SJCRH30 (cell line): Measurements from ENCODE around the gene ELFN1. TPM values are rescaled to one million over a fixed set of nuclear protein-coding genes. Genes with fewer than 3 reads are reported as not detected.

Experiments
- DNase-seq, 2 experiments: peaks; one replicate each; pipeline ENCODE4 v3.0.0-alpha.2; 2015 to 2020
- H3K27ac ChIP-seq: fragments of 250-450 bp; sonication (Bioruptor Pico); 2 replicates; pipeline ENCODE4 v1.5.1; 2020; ENCODE audit warnings: mild to moderate bottlenecking, moderate library complexity
- H3K27me3 ChIP-seq: fragments of 250-450 bp; sonication (Bioruptor Pico); 2 replicates; pipeline ENCODE4 v1.5.1; 2020; ENCODE audit warnings: mild to moderate bottlenecking, moderate library complexity
- H3K36me3 ChIP-seq: fragments of 250-450 bp; sonication (Bioruptor Pico); 2 replicates; pipeline ENCODE4 v1.5.1; 2020; ENCODE audit warnings: mild to moderate bottlenecking, moderate library complexity
- H3K4me1 ChIP-seq: fragments of 250-450 bp; sonication (Bioruptor Pico); 2 replicates; pipeline ENCODE4 v1.5.1; 2020; ENCODE audit warnings: mild to moderate bottlenecking, moderate library complexity
- H3K4me3 ChIP-seq: fragments of 250-450 bp; sonication (Bioruptor Pico); 2 replicates; pipeline ENCODE4 v1.5.1; 2020; ENCODE audit warnings: mild to moderate bottlenecking, moderate library complexity
- H3K9me3 ChIP-seq: fragments of 250-450 bp; sonication (Bioruptor Pico); replicated peaks from 2 replicates; pipeline ENCODE4 v1.5.1; 2020; ENCODE audit warnings: mild to moderate bottlenecking, moderate library complexity
- total RNA-seq: library from RNA; depleted of rRNA; stranded (reverse); fragments of >200 nt; shearing (Covaris generic); gene quantifications from 2 replicates; pipeline ENCODE4 v1.2.3, GENCODE V29; 2014

The ELFN1 gene
- total RNA-seq, 1 experiment from 2014 or later, result 1.7 TPM

GRCh38 chr7:1647961-1648672 is 22.0 kb upstream of the ELFN1 start:
- H3K4me1 ChIP-seq, result peaks cover 13% of the 10 kb centered on the region; the same call in 1 of the 2 replicates
- no peaks in the 10 kb centered on the region for H3K36me3 ChIP-seq
- H3K4me3 ChIP-seq, result no peak overlapping the region
- H3K27ac ChIP-seq, result no peak overlapping the region
- H3K27me3 ChIP-seq, result peaks cover 17% of the 10 kb centered on the region; the same call in 1 of the 2 replicates
- H3K9me3 ChIP-seq, result no peaks in the 10 kb centered on the region
- DNase-seq, result no peak

GRCh38 chr7:1649751-1650326 is 20.2 kb upstream of the ELFN1 start:
- Histone ChIP-seq H3K4me3 (no peak overlapping the region), H3K27ac (no peak overlapping the region), H3K4me1 (peaks cover 13% of the 10 kb centered on the region; the same call in 1 of the 2 replicates), H3K36me3 (no peaks in the 10 kb centered on the region), H3K9me3 (no peaks in the 10 kb centered on the region), H3K27me3 (peaks cover 17% of the 10 kb centered on the region; the same call in 1 of the 2 replicates)
- DNase-seq, result no peak

GRCh38 chr7:1650363-1651030 is 19.6 kb upstream of the ELFN1 start:
- no peak for DNase-seq
- H3K27me3 ChIP-seq, result peaks cover 17% of the 10 kb centered on the region; the same call in 1 of the 2 replicates
- H3K4me3 ChIP-seq, result no peak overlapping the region

GRCh38 chr7:1651031-1651446 is 19.0 kb upstream of the ELFN1 start:
- H3K27ac ChIP-seq, result no peak overlapping the region
- H3K36me3 ChIP-seq, result no peaks in the 10 kb centered on the region
- H3K4me3 ChIP-seq, result no peak overlapping the region
- peaks cover 13% of the 10 kb centered on the region; the same call in 1 of the 2 replicates for H3K4me1 ChIP-seq
- no peak for DNase-seq
- no peaks in the 10 kb centered on the region for H3K9me3 ChIP-seq
- peaks cover 17% of the 10 kb centered on the region; the same call in 1 of the 2 replicates for H3K27me3 ChIP-seq

More at GRCh38 chr7:1650363-1651030, 19.6 kb upstream of the ELFN1 start:
- no peak overlapping the region for H3K27ac ChIP-seq
- no peaks in the 10 kb centered on the region for H3K36me3 ChIP-seq
- H3K4me1 ChIP-seq, result peaks cover 13% of the 10 kb centered on the region; the same call in 1 of the 2 replicates
- no peaks in the 10 kb centered on the region for H3K9me3 ChIP-seq

DNA sequence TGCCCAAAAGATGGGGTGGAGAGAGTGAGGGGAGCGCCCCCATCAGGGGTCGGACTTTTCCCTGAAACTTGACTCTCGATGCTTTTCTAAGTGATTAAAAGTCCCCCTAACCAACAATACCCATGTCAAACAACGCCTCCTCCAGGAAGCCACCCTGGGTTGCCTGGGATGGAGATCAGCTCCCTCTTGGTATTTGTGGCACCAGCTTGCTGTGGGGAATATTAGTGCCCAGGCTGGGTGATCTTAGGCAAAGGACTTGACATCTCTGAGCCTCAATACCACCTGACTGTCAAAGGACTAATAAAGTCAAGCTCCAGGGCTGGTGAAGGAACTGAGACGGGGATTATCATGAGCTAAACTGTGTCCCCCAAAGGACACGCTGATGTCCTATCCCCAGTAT is 18.2 kb upstream of the ELFN1 start:
- no peak overlapping the region for H3K4me3 ChIP-seq
- no peaks in the 10 kb centered on the region for H3K9me3 ChIP-seq
- peaks cover 17% of the 10 kb centered on the region; the same call in 1 of the 2 replicates for H3K27me3 ChIP-seq
- no peak for DNase-seq
- H3K36me3 ChIP-seq, result no peaks in the 10 kb centered on the region
- peaks cover 10% of the 10 kb centered on the region; the same call in 1 of the 2 replicates for H3K4me1 ChIP-seq
- H3K27ac ChIP-seq, result no peak overlapping the region

GRCh38 chr7:1653500-1653899 is 16.6 kb upstream of the ELFN1 start:
- H3K4me1 ChIP-seq, result peaks cover 3% of the 10 kb centered on the region; the same call in 1 of the 2 replicates
- peaks cover 10% of the 10 kb centered on the region; the same call in 1 of the 2 replicates for H3K27me3 ChIP-seq
- H3K4me3 ChIP-seq, result no peak overlapping the region
- H3K36me3 ChIP-seq, result no peaks in the 10 kb centered on the region
- H3K9me3 ChIP-seq, result no peaks in the 10 kb centered on the region
- no peak overlapping the region for H3K27ac ChIP-seq
- no peak for DNase-seq

- H3K27ac ChIP-seq, result no peak overlapping the region
- H3K9me3 ChIP-seq, result no peaks in the 10 kb centered on the region
- no peak for DNase-seq
- H3K4me3 ChIP-seq, result no peak overlapping the region
- H3K4me1 ChIP-seq, result no peaks in the 10 kb centered on the region
- H3K27me3 ChIP-seq, result peaks cover 4% of the 10 kb centered on the region; the same call in 1 of the 2 replicates
- H3K36me3 ChIP-seq, result no peaks in the 10 kb centered on the region
Observed at GRCh38 chr7:1654111-1654510, 16.0 kb upstream of the ELFN1 start.

GRCh38 chr7:1654738-1655475 is 15.2 kb upstream of the ELFN1 start:
- Histone ChIP-seq H3K27ac (no peak overlapping the region), H3K4me1 (no peaks in the 10 kb centered on the region), H3K4me3 (no peak overlapping the region), H3K36me3 (no peaks in the 10 kb centered on the region), H3K9me3 (no peaks in the 10 kb centered on the region), H3K27me3 (no peaks in the 10 kb centered on the region)
- no peak for DNase-seq

- DNase-seq, result no peak
Observed at GRCh38 chr7:1659696-1660095, 10.4 kb upstream of the ELFN1 start.

DNA sequence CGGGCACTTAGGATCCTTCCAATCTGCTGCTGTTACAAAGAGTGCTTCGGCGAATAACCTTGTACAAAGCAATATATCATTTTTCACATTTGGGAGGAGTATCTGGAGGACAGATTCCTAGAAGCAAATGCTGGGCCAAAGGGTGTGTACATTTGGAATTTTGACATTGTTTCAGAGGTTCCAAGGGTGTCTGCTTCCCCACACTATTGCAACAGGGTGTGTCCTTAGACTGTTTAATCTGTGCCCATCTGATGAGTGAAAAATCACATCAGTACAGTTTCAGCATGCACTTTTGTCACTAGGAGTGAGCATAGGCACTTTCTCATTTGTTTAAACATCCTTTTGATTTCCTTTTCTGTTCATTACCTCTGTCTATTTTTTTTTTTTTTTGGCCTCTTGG is 8.6 kb upstream of the ELFN1 start:
- Histone ChIP-seq H3K4me1 (no peaks in the 10 kb centered on the region), H3K36me3 (no peaks in the 10 kb centered on the region), H3K4me3 (no peak overlapping the region), H3K9me3 (no peaks in the 10 kb centered on the region), H3K27me3 (no peaks in the 10 kb centered on the region), H3K27ac (no peak overlapping the region)
- DNase-seq, result no peak

More at GRCh38 chr7:1659696-1660095, 10.4 kb upstream of the ELFN1 start:
- Histone ChIP-seq H3K27me3 (no peaks in the 10 kb centered on the region), H3K9me3 (no peaks in the 10 kb centered on the region), H3K4me1 (no peaks in the 10 kb centered on the region), H3K4me3 (no peak overlapping the region), H3K36me3 (no peaks in the 10 kb centered on the region), H3K27ac (no peak overlapping the region)

GRCh38 chr7:1662101-1662500 is 8.0 kb upstream of the ELFN1 start:
- Histone ChIP-seq H3K4me1 (no peaks in the 10 kb centered on the region), H3K27ac (no peak overlapping the region), H3K27me3 (no peaks in the 10 kb centered on the region), H3K4me3 (no peak overlapping the region), H3K36me3 (no peaks in the 10 kb centered on the region), H3K9me3 (no peaks in the 10 kb centered on the region)
- no peak for DNase-seq

DNA sequence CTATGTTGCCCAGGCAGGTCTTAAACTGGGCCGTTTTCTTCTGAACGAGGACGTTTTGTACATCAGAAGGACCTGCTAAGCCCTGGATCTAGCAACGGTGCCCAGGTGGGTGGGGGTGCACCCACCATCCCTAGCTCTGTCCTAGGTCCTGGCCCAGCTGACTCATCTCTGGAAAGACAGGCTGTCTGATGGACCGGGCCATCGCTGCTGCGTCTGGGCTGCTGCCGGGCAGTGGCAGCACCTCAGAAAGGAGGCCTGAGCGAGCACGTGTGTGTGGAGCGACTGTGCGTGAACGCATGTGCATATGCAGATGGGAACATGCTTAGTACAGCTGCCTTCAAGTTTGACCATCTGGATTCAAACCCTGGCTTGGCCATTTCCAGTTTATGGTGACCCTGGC is 7.3 kb upstream of the ELFN1 start:
- Histone ChIP-seq H3K4me3 (no peak overlapping the region), H3K4me1 (no peaks in the 10 kb centered on the region), H3K27me3 (no peaks in the 10 kb centered on the region), H3K36me3 (no peaks in the 10 kb centered on the region), H3K9me3 (no peaks in the 10 kb centered on the region), H3K27ac (no peak overlapping the region)
- no peak for DNase-seq

GRCh38 chr7:1663223-1663622 is 6.9 kb upstream of the ELFN1 start:
- H3K9me3 ChIP-seq, result no peaks in the 10 kb centered on the region
- no peaks in the 10 kb centered on the region for H3K27me3 ChIP-seq
- no peaks in the 10 kb centered on the region for H3K4me1 ChIP-seq
- no peak overlapping the region for H3K27ac ChIP-seq
- H3K36me3 ChIP-seq, result no peaks in the 10 kb centered on the region
- no peak overlapping the region for H3K4me3 ChIP-seq
- DNase-seq, result no peak

DNA sequence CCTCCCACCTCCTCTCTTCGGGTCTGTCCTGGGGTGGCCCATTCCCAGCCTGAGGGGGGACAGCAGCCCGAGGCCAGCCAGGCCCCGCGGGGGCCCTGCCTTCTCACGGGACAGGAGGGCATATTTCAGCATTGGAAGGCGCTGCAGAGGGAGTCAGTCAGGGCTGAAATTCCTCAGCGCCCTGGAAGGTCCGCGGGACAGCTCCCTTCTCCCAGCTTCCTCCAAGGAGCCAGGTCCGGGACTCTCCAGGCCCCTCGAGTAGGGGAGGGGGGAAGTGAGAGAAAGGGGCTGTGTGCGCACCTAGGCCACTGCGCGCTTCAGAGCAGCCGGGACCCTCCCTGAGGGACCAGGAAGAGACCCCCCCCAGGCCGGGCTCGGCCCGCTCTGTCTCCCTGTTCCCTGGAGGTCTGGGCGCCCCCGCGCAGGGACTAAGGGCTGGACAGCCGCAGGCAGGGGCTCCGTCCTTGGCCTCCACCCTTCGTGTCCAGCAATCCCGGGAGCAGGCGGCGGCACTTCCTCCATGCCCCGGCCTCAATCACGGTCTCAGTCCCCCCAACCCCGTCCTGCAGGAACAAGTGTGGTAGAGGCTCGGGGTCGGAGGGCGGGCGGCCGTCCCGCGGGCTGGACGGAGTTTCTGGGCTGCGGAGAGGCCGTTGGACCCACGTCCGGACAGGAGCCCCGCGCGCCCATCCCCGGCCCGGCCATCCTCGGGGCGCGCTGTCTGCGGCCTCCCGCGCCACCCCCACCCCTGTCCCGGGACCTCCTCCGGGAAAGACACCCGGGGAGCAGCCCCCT is 6.0 kb upstream of the ELFN1 start:
- H3K9me3 ChIP-seq, result no peaks in the 10 kb centered on the region
- no peak for DNase-seq
- H3K36me3 ChIP-seq, result no peaks in the 10 kb centered on the region
- no peaks in the 10 kb centered on the region for H3K4me1 ChIP-seq
- no peak overlapping the region for H3K27ac ChIP-seq
- H3K4me3 ChIP-seq, result no peak overlapping the region
- no peaks in the 10 kb centered on the region for H3K27me3 ChIP-seq
